ENCODE results near the gene MMP20. TPM values are rescaled to one million over a fixed set of nuclear protein-coding genes. Genes with fewer than 3 reads are reported as not detected.

MMP20 gene
- total and polyA plus RNA-seq, 2 experiments from 2014 or later = not detected

GRCh38 chr11:102583141-102583873 lies 41.8 kb downstream of the MMP20 start:
- H3K9me3 ChIP-seq (ENCODE audit: low read depth) = no peaks in the 10 kb centered on the region
- no peak overlapping the region for H2AFZ ChIP-seq
- H3K9ac ChIP-seq = no peak overlapping the region
- H4K20me1 ChIP-seq (ENCODE audit: insufficient read depth) = no peaks in the 10 kb centered on the region
- no peaks in the 10 kb centered on the region for H3K9me2 ChIP-seq (ENCODE audit: insufficient read depth)
- 0 out of 2 replicates have a peak, but pooled peaks cover 5% of the 10 kb centered on the region for H3K4me1 ChIP-seq (ENCODE audit: insufficient read depth)
- no peaks in the 10 kb centered on the region for H3F3A ChIP-seq (ENCODE audit: insufficient read depth)
- TF ChIP-seq EZH2phosphoT487 (IDR thresholded peaks at IDR 0.05; ENCODE audit: insufficient read depth, low read depth) (no peak), EZH2 (IDR thresholded peaks at IDR 0.05; ENCODE audit: insufficient read depth, poor library complexity, severe bottlenecking) (no peak)
- no peak overlapping the region for H3K27ac ChIP-seq
- no peaks in the 10 kb centered on the region for H3K27me3 ChIP-seq (replicated peaks; ENCODE audit: insufficient read depth)
- in situ Hi-C loops (cut with MboI) = no loop called here
- no peak overlapping the region for H3K4me2 ChIP-seq (ENCODE audit: unreplicated experiment)
- WGBS, 2 experiments (ENCODE audit: low coverage in 1 of 2, low lambda C conversion rate in 2 of 2, missing lambda C conversion rate in 2 of 2) = 90 to 97% methylated on average over 2 of the region's 2 CpGs
- DNase-seq = no peak
- H3K79me2 ChIP-seq (ENCODE audit: insufficient read depth) = no peaks in the 10 kb centered on the region
- H3K36me3 ChIP-seq (ENCODE audit: low read depth) = no peaks in the 10 kb centered on the region
- H3K4me3 ChIP-seq = no peak overlapping the region

- no peaks in the 10 kb centered on the region for H3F3A ChIP-seq (ENCODE audit: insufficient read depth)
- no peak overlapping the region for H3K9ac ChIP-seq
- no peak overlapping the region for H3K4me3 ChIP-seq
- H2AFZ ChIP-seq = no peak overlapping the region
- H3K27ac ChIP-seq = no peak overlapping the region
- no peaks in the 10 kb centered on the region for H3K27me3 ChIP-seq (replicated peaks; ENCODE audit: insufficient read depth)
- no peaks in the 10 kb centered on the region for H3K36me3 ChIP-seq (ENCODE audit: low read depth)
- no peaks in the 10 kb centered on the region for H3K9me3 ChIP-seq (ENCODE audit: low read depth)
- H4K20me1 ChIP-seq (ENCODE audit: insufficient read depth) = no peaks in the 10 kb centered on the region
- no peaks in the 10 kb centered on the region for H3K9me2 ChIP-seq (ENCODE audit: insufficient read depth)
- in situ Hi-C loops (cut with MboI) = no loop called here
- H3K79me2 ChIP-seq (ENCODE audit: insufficient read depth) = no peaks in the 10 kb centered on the region
- H3K4me2 ChIP-seq (ENCODE audit: unreplicated experiment) = no peak overlapping the region
- WGBS, 2 experiments (ENCODE audit: low coverage in 1 of 2, low lambda C conversion rate in 2 of 2, missing lambda C conversion rate in 2 of 2) = 93 to 98% methylated on average over 1 of the region's 1 CpG
- H3K4me1 ChIP-seq (ENCODE audit: insufficient read depth) = 0 out of 2 replicates have a peak, but pooled peaks cover 5% of the 10 kb centered on the region
- no peak for DNase-seq
- TF ChIP-seq EZH2phosphoT487 (IDR thresholded peaks at IDR 0.05; ENCODE audit: insufficient read depth, low read depth) (no peak), EZH2 (IDR thresholded peaks at IDR 0.05; ENCODE audit: insufficient read depth, poor library complexity, severe bottlenecking) (no peak)
Observed at GRCh38 chr11:102582140-102582539, 43.0 kb downstream of the MMP20 start.

- Histone ChIP-seq H3K79me2 (ENCODE audit: insufficient read depth) (no peaks in the 10 kb centered on the region), H2AFZ (no peak overlapping the region), H3F3A (ENCODE audit: insufficient read depth) (no peaks in the 10 kb centered on the region), H3K27me3 (replicated peaks; ENCODE audit: insufficient read depth) (no peaks in the 10 kb centered on the region), H4K20me1 (ENCODE audit: insufficient read depth) (no peaks in the 10 kb centered on the region), H3K4me1 (ENCODE audit: insufficient read depth) (0 out of 2 replicates have a peak, but pooled peaks cover 5% of the 10 kb centered on the region), H3K36me3 (ENCODE audit: low read depth) (no peaks in the 10 kb centered on the region), H3K4me3 (no peak overlapping the region), H3K9me3 (ENCODE audit: low read depth) (no peaks in the 10 kb centered on the region), H3K9me2 (ENCODE audit: insufficient read depth) (no peaks in the 10 kb centered on the region), H3K27ac (no peak overlapping the region), H3K4me2 (ENCODE audit: unreplicated experiment) (no peak overlapping the region), H3K9ac (no peak overlapping the region)
- TF ChIP-seq EZH2 (IDR thresholded peaks at IDR 0.05; ENCODE audit: insufficient read depth, poor library complexity, severe bottlenecking) (no peak), EZH2phosphoT487 (IDR thresholded peaks at IDR 0.05; ENCODE audit: insufficient read depth, low read depth) (no peak)
- DNase-seq = no peak
- WGBS, 2 experiments (ENCODE audit: low coverage in 1 of 2, low lambda C conversion rate in 2 of 2, missing lambda C conversion rate in 2 of 2) = 88 to 90% methylated on average over 4 of the region's 4 CpGs
- in situ Hi-C loops (cut with MboI) = no loop called here
Observed at GRCh38 chr11:102581066-102581465, 44.1 kb downstream of the MMP20 start.

- Histone ChIP-seq H3K79me2 (ENCODE audit: insufficient read depth) (no peaks in the 10 kb centered on the region), H3K4me2 (ENCODE audit: unreplicated experiment) (no peak overlapping the region), H3K36me3 (ENCODE audit: low read depth) (no peaks in the 10 kb centered on the region), H3K27ac (no peak overlapping the region), H3K4me1 (ENCODE audit: insufficient read depth) (0 out of 2 replicates have a peak, but pooled peaks cover 5% of the 10 kb centered on the region), H3K9ac (no peak overlapping the region), H3K27me3 (replicated peaks; ENCODE audit: insufficient read depth) (no peaks in the 10 kb centered on the region), H3F3A (ENCODE audit: insufficient read depth) (no peaks in the 10 kb centered on the region), H4K20me1 (ENCODE audit: insufficient read depth) (no peaks in the 10 kb centered on the region), H2AFZ (no peak overlapping the region), H3K9me3 (ENCODE audit: low read depth) (no peaks in the 10 kb centered on the region), H3K4me3 (no peak overlapping the region), H3K9me2 (ENCODE audit: insufficient read depth) (no peaks in the 10 kb centered on the region)
- DNase-seq = peak; percentile 36
- no peak for TF ChIP-seq EZH2phosphoT487 (IDR thresholded peaks at IDR 0.05; ENCODE audit: insufficient read depth, low read depth)
- TF ChIP-seq EZH2 (IDR thresholded peaks at IDR 0.05; ENCODE audit: insufficient read depth, poor library complexity, severe bottlenecking) = no peak
- in situ Hi-C loops (cut with MboI) = no loop called here
- 57% methylated on average over 3 of the region's 3 CpGs for WGBS, 2 experiments (ENCODE audit: low coverage in 1 of 2, low lambda C conversion rate in 2 of 2, missing lambda C conversion rate in 2 of 2)
Observed at GRCh38 chr11:102580185-102580951, 44.8 kb downstream of the MMP20 start.
